GM11168 (cell line): Measurements from ENCODE around the gene PNMA1.

Experiments used
- in situ Hi-C: fragments of 300-500 bp; cut with MboI; formaldehyde crosslinking; loops from one replicate; pipeline ENCODE4 v1.12.0; 2022; ENCODE audit warnings: low sequenced_read_pairs; ENCODE audit not compliant: unreplicated experiment

PNMA1 gene

GRCh38 chr14:73680821-73681220, 33.4 kb downstream of the PNMA1 start:
- in situ Hi-C loops, result no loop called here

- in situ Hi-C loops, result no loop called here
These were observed 35.5 kb downstream of the PNMA1 start for GRCh38 chr14:73678698-73679097.

- in situ Hi-C loops, result no loop called here
These were observed 39.2 kb downstream of the PNMA1 start for GRCh38 chr14:73674986-73675385.

- in situ Hi-C loops, result no loop called here
These were observed 46.3 kb downstream of the PNMA1 start for GRCh38 chr14:73667854-73668253.

- in situ Hi-C loops, result no loop called here
These were observed 47.6 kb downstream of the PNMA1 start for GRCh38 chr14:73666583-73666982.

- in situ Hi-C loops, result no loop called here
These were observed 49.1 kb downstream of the PNMA1 start for GRCh38 chr14:73665130-73665529.

- in situ Hi-C loops, result no loop called here
These were observed 50.5 kb downstream of the PNMA1 start for GRCh38 chr14:73663548-73664212.

- in situ Hi-C loops, result no loop called here
These were observed 51.7 kb downstream of the PNMA1 start for GRCh38 chr14:73662487-73662943.

- in situ Hi-C loops, result no loop called here
These were observed 52.3 kb downstream of the PNMA1 start for GRCh38 chr14:73661872-73662271.
